Lung (tissue), 12 donors: ENCODE results near the gene HTR3B. TPM values are rescaled to one million over a fixed set of nuclear protein-coding genes. Genes with fewer than 3 reads are reported as not detected.

Experiments used
- ATAC-seq: fragments of 200-7000 bp; cut with Tn5 transposase; one replicate; pipeline ENCODE4 v1.9.1; 2020; ENCODE audit warnings: moderate number of reproducible peaks; ENCODE audit not compliant: insufficient read depth, low FRiP score
- DNase-seq, 3 donors: peaks; one replicate each; pipeline ENCODE4 v3.0.0-alpha.2; 2013 to 2017
- H3K27ac ChIP-seq, 2 donors: one replicate each; pipeline ENCODE4 v1.5.1; 2013; ENCODE audit warnings: mild to moderate bottlenecking in 2 of 2, moderate library complexity in 2 of 2, control low read depth in 1 of 2, inconsistent platforms in 1 of 2, low read depth in 1 of 2, low read length in 1 of 2
- H3K27me3 ChIP-seq, 3 donors: one replicate each; pipeline ENCODE4 v1.5.1; 2013; ENCODE audit warnings: low read length in 2 of 3; ENCODE audit not compliant: control insufficient read depth in 3 of 3, insufficient read depth in 3 of 3
- H3K36me3 ChIP-seq, 4 donors: one replicate each; pipeline ENCODE4 v1.5.1; 2013; ENCODE audit warnings: low read length in 4 of 4, mild to moderate bottlenecking in 1 of 4, moderate library complexity in 1 of 4; ENCODE audit not compliant: control insufficient read depth in 4 of 4, insufficient read depth in 4 of 4
- H3K4me1 ChIP-seq, 5 donors: one replicate each; pipeline ENCODE4 v1.5.1; 2013; ENCODE audit warnings: low read length in 5 of 5, mild to moderate bottlenecking in 2 of 5, moderate library complexity in 1 of 5; ENCODE audit not compliant: control insufficient read depth in 5 of 5, insufficient read depth in 5 of 5
- H3K4me3 ChIP-seq: one replicate; pipeline ENCODE4 v1.5.1; 2013; ENCODE audit warnings: mild to moderate bottlenecking, control low read depth, moderate library complexity
- H3K9ac ChIP-seq, 2 donors: one replicate each; pipeline ENCODE4 v1.5.1; 2013; ENCODE audit warnings: low read length in 2 of 2, control low read depth in 1 of 2; ENCODE audit not compliant: insufficient read depth in 1 of 2
- H3K9me3 ChIP-seq, 4 donors: one replicate each; pipeline ENCODE4 v1.5.1; 2013; ENCODE audit warnings: low read length in 3 of 4, mild to moderate bottlenecking in 1 of 4, moderate library complexity in 1 of 4; ENCODE audit not compliant: control insufficient read depth in 4 of 4, insufficient read depth in 3 of 4
- WGBS, 2 donors: extraction: QIAGEN DNeasy Blood & Tissue Kit; methylation state at CpG; one replicate each; pipeline ENCODE4 v1.1.7; 2013; 5-methylcytosine and 5-hydroxymethylcytosine counted together
- polyA plus RNA-seq, 2 donors: library from polyadenylated mRNA; stranded (reverse); fragments of 200-250 nt; gene quantifications; one replicate each; pipeline ENCODE4 v1.2.1, GENCODE V29; 2013
- total RNA-seq, 2 donors: library from RNA; depleted of rRNA in 1 of 2; stranded (reverse); fragments of >200 nt in 1 of 2; gene quantifications; one replicate each; pipeline ENCODE4 v1.2.1, GENCODE V29; 2014 to 2021
- TF ChIP-seq, protein P1 (sequence below): IDR thresholded peaks from 2 replicates; pipeline ENCODE4 v1.5.1; 2012; ENCODE audit warnings: mild to moderate bottlenecking; ENCODE audit errors: control extremely low read depth, extremely low read depth
- donor health status: control.
- donor health status: control.
- donor health status: Bipolar disorder and iron deficiency.
- donor health status: healthy.
- donor health status: DM: yes; HTN: yes; CAD: no.

Gene HTR3B
- total and polyA plus RNA-seq, 4 donors = 0.03 TPM; not detected in 3

DNA sequence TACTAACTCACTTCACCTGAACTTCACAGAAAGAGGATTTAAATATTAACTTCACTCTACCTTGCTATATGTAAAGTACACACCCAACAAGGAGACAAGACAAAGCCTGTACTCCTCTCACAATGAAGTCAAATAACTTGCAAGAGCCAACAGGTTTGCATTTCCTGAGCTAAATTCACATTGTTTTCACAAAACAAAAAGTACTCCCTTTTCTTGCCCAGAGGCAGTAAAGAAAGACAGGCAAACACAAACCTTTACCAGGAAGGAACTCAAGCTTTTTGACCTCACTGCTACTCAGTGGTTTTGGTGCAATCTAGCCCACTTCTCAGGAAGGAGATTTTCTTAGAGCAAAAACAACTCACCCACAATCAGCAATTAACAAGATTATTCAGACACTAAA is 44.9 kb upstream of the HTR3B start:
- Histone ChIP-seq H3K9me3 (peaks cover 0 to 2% (median 0%) of the 10 kb centered on the region in 4 donors), H3K4me3 (no peak overlapping the region), H3K4me1 (peaks cover 0 to 9% (median 0%) of the 10 kb centered on the region in 5 donors), H3K36me3 (peaks cover 0 to under 1% (median 0%) of the 10 kb centered on the region in 4 donors), H3K27me3 (no peaks in the 10 kb centered on the region), H3K9ac (no peak overlapping the region), H3K27ac (no peak overlapping the region)
- ATAC-seq = no peak
- DNase-seq = no peak
- TF ChIP-seq, protein P1, sequence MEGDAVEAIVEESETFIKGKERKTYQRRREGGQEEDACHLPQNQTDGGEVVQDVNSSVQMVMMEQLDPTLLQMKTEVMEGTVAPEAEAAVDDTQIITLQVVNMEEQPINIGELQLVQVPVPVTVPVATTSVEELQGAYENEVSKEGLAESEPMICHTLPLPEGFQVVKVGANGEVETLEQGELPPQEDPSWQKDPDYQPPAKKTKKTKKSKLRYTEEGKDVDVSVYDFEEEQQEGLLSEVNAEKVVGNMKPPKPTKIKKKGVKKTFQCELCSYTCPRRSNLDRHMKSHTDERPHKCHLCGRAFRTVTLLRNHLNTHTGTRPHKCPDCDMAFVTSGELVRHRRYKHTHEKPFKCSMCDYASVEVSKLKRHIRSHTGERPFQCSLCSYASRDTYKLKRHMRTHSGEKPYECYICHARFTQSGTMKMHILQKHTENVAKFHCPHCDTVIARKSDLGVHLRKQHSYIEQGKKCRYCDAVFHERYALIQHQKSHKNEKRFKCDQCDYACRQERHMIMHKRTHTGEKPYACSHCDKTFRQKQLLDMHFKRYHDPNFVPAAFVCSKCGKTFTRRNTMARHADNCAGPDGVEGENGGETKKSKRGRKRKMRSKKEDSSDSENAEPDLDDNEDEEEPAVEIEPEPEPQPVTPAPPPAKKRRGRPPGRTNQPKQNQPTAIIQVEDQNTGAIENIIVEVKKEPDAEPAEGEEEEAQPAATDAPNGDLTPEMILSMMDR = no peak

DNA sequence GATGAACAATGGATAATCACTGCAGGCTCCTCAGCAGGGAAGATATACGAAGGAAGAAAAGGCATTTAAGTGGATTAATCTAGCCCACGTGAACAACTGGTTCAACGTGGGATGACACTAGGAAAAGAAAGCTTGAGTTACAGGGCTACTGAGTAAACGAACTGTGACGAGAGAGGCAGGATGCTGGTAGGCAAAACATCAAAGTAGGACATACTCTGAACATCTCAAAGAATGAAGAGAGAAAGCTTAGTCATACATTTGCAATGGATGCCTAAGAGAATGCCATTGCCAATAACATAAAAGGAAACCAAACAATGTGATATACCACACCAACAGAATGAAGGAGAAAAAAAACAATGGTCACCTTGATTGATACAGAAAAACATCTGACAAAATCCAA is 42.2 kb upstream of the HTR3B start:
- DNase-seq (no peak), ATAC-seq (no peak)
- Histone ChIP-seq H3K9ac (no peak overlapping the region), H3K27ac (no peak overlapping the region), H3K4me1 (peaks cover 0 to 8% (median 0%) of the 10 kb centered on the region in 5 donors), H3K9me3 (peaks cover 0 to 4% (median 0%) of the 10 kb centered on the region in 4 donors), H3K4me3 (no peak overlapping the region), H3K27me3 (no peaks in the 10 kb centered on the region), H3K36me3 (peaks cover 0 to 10% (median under 1%) of the 10 kb centered on the region in 4 donors)
- TF ChIP-seq, protein P1 = no peak
- WGBS, 2 donors = 68 to 84% methylated on average over 5 of the region's 5 CpGs

- Histone ChIP-seq H3K9ac (no peak overlapping the region), H3K9me3 (peaks cover 0 to 4% (median 0%) of the 10 kb centered on the region in 4 donors), H3K4me3 (no peak overlapping the region), H3K27ac (no peak overlapping the region), H3K36me3 (peaks cover 0 to 10% (median under 1%) of the 10 kb centered on the region in 4 donors), H3K4me1 (peaks cover 0 to 7% (median 0%) of the 10 kb centered on the region in 5 donors), H3K27me3 (no peaks in the 10 kb centered on the region)
- no peak for DNase-seq
- WGBS, 2 donors = 99% methylated on average over 3 of the region's 3 CpGs
- ATAC-seq = no peak
- TF ChIP-seq, protein P1 = no peak
Observed at GRCh38 chr11:113864410-113864809, 40.2 kb upstream of the HTR3B start.

DNA sequence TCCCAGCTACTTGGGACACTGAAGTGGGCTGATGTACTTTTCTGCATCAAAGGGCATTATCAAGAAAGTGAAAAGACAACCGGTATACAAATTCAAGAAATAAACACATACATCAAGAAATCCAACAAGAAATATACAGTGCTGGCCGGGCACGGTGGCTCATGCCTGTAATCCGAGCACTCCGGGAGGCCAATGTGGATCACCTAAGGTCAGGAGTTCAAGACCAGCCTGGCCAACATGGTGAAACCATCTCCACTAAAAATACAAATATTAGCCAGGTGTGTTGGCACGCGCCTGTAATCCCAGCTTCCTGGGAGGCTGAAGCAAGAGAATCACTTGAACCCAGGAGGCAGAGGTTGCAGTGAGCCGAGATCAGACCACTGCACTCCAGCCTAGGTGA is 38.7 kb upstream of the HTR3B start:
- 96 to 97% methylated on average over 8 of the region's 8 CpGs for WGBS, 2 donors
- no peak for ATAC-seq
- no peak overlapping the region for H3K9ac ChIP-seq
- H3K36me3 ChIP-seq = peaks cover 0 to 10% (median under 1%) of the 10 kb centered on the region in 4 donors
- H3K9me3 ChIP-seq = peaks cover 0 to 4% (median 0%) of the 10 kb centered on the region in 4 donors
- no peaks in the 10 kb centered on the region for H3K27me3 ChIP-seq
- TF ChIP-seq, protein P1 = no peak
- DNase-seq = no peak
- H3K27ac ChIP-seq = no peak overlapping the region
- no peak overlapping the region for H3K4me3 ChIP-seq
- H3K4me1 ChIP-seq = peaks cover 0 to 9% (median 0%) of the 10 kb centered on the region in 5 donors
